Duodenal mucosa (tissue), 2 donors: ENCODE measurements around the gene DCTD.
A peak's percentile ranks its signal among the peaks of the same experiment; 100 is the strongest.

ENCODE experiments used
- H3K27ac ChIP-seq: one replicate; pipeline ENCODE4 v1.7.0; 2013; ENCODE audit warnings: low read depth, low read length
- H3K27me3 ChIP-seq, 2 donors: one replicate each; pipeline ENCODE4 v1.7.0; 2013; ENCODE audit warnings: low read length in 2 of 2, control low read depth in 1 of 2; ENCODE audit not compliant: insufficient read depth in 2 of 2, control insufficient read depth in 1 of 2
- H3K36me3 ChIP-seq, 2 donors: one replicate each; pipeline ENCODE4 v1.7.0; 2013; ENCODE audit warnings: low read length in 2 of 2, control low read depth in 1 of 2; ENCODE audit not compliant: insufficient read depth in 2 of 2, control insufficient read depth in 1 of 2
- H3K4me1 ChIP-seq, 2 donors: one replicate each; pipeline ENCODE4 v1.7.0; 2013; ENCODE audit warnings: low read length in 2 of 2, control low read depth in 1 of 2; ENCODE audit not compliant: insufficient read depth in 2 of 2, control insufficient read depth in 1 of 2
- H3K4me3 ChIP-seq, 2 donors: one replicate each; pipeline ENCODE4 v1.7.0; 2013; ENCODE audit warnings: low read length in 2 of 2, low read depth in 1 of 2
- H3K9ac ChIP-seq, 2 donors: one replicate each; pipeline ENCODE4 v1.7.0; 2013; ENCODE audit warnings: low read length in 2 of 2, low read depth in 1 of 2
- H3K9me3 ChIP-seq, 2 donors: one replicate each; pipeline ENCODE4 v1.7.0; 2013; ENCODE audit warnings: low read length in 2 of 2, control low read depth in 1 of 2; ENCODE audit not compliant: control insufficient read depth in 1 of 2

DCTD gene

DNA sequence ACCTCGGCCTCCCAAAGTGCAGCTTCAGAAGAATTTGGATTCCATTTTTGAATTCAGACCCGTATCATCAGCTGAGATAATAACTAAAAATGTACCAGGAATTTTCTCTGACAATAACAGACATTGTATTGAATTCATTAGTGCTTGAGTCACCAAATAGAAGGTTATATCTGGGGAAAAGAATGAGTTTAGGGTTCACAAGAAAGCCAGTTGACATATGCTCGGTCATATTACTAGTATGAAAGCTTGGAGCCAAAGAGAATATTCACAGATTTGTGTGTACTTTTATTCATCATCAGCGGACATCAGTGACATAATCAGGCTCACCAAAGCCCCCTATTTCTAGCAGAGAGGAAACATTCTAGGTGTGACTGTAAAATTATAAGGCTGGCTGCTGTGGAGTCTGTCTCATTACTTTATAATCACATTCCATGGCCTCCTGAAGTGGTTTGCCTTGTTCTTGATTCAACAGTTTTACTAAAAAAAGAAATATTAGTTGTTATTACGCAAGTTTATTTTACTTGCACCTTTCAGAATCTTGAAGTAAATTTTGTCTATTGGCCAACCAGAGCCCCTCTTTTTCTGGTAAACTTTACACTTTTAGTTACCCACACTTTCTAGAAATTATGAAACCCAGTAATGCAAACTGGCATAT is 14.6 kb upstream of the DCTD start:
- H3K36me3 ChIP-seq, result no peaks in the 10 kb centered on the region
- H3K9ac ChIP-seq, result no peak overlapping the region
- no peak overlapping the region for H3K27ac ChIP-seq
- H3K27me3 ChIP-seq, result no peaks in the 10 kb centered on the region
- H3K4me1 ChIP-seq, result no peaks in the 10 kb centered on the region
- no peaks in the 10 kb centered on the region for H3K9me3 ChIP-seq
- H3K4me3 ChIP-seq, result no peak overlapping the region

DNA sequence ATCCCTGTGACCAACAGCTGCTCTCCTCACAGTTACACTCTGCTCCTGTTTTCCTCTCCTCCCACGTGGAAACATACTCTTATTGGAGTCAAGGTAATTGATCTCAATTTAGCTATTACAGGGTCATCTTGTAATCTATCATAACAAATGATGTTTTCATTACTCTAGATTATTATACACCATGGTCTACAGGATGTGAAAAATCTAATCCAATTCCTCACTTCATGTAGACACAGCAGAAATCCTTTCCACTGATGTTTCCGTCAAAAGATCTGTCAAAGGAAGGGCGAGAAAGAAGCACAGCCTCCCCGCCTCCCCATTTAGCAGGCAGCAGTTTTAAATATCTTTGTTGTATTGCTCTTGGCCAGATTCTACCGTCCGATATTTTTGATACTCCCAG is 13.7 kb upstream of the DCTD start:
- H3K27me3 ChIP-seq, result no peaks in the 10 kb centered on the region
- H3K27ac ChIP-seq, result no peak overlapping the region

DNA sequence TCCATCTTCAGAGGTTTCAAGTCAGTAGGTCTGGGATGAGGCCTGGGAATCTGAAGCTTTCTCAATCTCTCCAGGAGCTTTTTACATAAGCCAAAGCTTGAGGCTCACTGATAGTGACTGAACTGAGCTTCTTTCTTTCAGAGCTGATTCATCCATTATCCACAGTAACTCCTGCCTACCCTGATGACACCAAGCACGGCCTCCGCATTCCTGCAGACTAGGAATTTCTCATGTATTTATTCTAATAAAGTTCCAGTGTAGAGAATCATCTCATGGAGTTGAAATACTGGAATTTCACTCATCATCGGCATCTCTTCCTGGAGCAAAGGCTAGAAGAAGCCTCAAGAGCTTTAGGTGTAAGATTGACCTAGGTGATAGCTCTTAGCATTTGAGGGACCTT is 12.1 kb upstream of the DCTD start:
- Histone ChIP-seq H3K9me3 (no peaks in the 10 kb centered on the region), H3K9ac (no peak overlapping the region), H3K4me1 (no peaks in the 10 kb centered on the region), H3K27me3 (no peaks in the 10 kb centered on the region), H3K4me3 (no peak overlapping the region), H3K36me3 (no peaks in the 10 kb centered on the region), H3K27ac (no peak overlapping the region)

More for the DNA sequence above, 13.7 kb upstream of the DCTD start:
- no peak overlapping the region for H3K4me3 ChIP-seq
- no peaks in the 10 kb centered on the region for H3K36me3 ChIP-seq
- H3K4me1 ChIP-seq, result no peaks in the 10 kb centered on the region
- no peak overlapping the region for H3K9ac ChIP-seq
- H3K9me3 ChIP-seq, result no peaks in the 10 kb centered on the region

DNA sequence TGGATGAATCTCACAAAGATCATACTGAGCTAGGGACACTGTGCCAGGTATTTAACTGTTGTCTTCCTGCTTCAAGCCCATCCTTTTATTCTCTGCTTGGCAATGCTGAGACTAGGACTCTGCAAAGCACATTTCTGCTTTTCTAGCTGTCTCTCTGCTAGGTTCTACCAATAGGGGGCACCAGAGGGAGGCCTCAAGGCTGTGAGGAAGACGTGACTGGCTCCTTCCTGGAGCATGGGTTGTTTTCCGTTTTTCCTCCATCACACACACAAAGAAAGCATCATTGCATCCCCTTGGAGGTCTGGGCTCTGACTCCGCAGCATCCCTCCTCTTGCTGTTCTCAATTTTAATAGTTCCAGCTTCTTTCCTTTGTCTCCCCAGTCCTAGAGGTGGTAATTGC is 10.9 kb upstream of the DCTD start:
- Histone ChIP-seq H3K4me1 (peaks cover 4 to 5% of the 10 kb centered on the region in 2 donors), H3K9me3 (no peaks in the 10 kb centered on the region), H3K27me3 (no peaks in the 10 kb centered on the region), H3K27ac (no peak overlapping the region), H3K4me3 (no peak overlapping the region), H3K9ac (no peak overlapping the region), H3K36me3 (no peaks in the 10 kb centered on the region)

DNA sequence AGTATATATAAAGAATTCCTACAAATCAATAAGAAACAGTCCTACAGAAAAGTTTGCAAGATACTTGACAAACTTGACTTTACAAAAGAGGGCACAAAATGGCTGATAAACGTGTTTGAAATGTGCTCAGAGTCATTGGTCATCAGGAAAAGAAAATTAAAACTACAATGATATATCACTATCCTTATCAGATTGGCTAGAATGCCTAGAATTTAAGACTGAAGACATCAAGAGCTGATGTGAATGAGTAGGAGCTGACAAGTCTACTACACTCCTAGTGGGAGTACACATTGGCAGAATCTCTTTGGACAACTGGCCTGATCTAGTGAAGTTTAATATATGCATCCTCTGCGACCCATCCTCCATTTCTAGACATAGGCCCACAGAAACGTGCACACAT is 10.3 kb upstream of the DCTD start:
- Histone ChIP-seq H3K27ac (no peak overlapping the region), H3K9ac (no peak overlapping the region), H3K36me3 (no peaks in the 10 kb centered on the region), H3K27me3 (no peaks in the 10 kb centered on the region), H3K4me1 (peaks cover 8 to 11% of the 10 kb centered on the region in 2 donors), H3K4me3 (no peak overlapping the region), H3K9me3 (no peaks in the 10 kb centered on the region)

DNA sequence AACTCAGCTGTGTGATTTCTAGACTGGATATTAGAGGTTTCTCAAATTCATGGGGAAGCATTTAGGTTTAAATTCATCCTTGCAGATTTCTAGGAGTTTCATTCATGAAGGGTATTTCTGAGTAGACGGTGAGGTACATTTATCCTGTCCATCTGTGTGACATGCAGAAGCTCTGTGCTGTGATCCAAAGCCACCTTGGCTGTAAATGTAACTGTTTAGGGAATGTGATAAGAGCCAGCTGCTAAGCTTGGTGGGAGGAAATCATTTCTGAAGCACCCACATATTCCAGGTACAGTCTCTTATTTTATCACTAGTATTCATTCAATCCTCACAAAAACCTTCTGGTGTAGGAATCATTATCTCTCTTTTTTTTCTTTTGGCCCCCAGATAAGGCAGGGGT is 8.7 kb upstream of the DCTD start:
- H3K4me1 ChIP-seq, result peaks cover 15 to 19% of the 10 kb centered on the region in 2 donors
- no peak overlapping the region for H3K4me3 ChIP-seq

DNA sequence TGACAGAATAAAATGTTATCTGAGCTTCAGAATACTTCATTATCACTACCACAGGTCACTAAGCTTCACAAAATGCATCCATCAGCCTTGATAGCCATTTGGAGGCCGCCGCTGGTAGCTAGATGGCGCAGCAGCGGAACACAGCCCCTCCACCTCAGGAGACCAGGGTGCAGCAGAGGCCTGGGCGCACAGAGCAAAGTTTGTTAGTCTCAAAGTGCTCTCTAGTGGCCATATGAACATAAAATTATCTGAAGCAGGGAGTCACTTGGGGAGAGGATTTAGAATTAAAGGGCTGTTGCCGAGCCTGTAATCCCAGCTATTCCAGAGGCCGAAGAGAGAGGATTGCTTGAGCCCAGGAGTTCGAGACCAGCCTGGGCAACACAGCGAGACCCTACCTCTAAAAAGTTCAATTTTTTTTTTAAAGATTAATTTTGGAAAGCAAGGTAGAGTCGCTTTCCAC is 8.1 kb upstream of the DCTD start:
- Histone ChIP-seq H3K27ac (no peak overlapping the region), H3K4me3 (no peak overlapping the region), H3K36me3 (no peaks in the 10 kb centered on the region), H3K27me3 (no peaks in the 10 kb centered on the region), H3K9me3 (no peaks in the 10 kb centered on the region), H3K4me1 (peaks cover 15 to 19% of the 10 kb centered on the region in 2 donors), H3K9ac (no peak overlapping the region)

More for the DNA sequence above, 8.7 kb upstream of the DCTD start:
- H3K27ac ChIP-seq, result no peak overlapping the region
- H3K9ac ChIP-seq, result no peak overlapping the region
- no peaks in the 10 kb centered on the region for H3K9me3 ChIP-seq
- no peaks in the 10 kb centered on the region for H3K27me3 ChIP-seq
- no peaks in the 10 kb centered on the region for H3K36me3 ChIP-seq

DNA sequence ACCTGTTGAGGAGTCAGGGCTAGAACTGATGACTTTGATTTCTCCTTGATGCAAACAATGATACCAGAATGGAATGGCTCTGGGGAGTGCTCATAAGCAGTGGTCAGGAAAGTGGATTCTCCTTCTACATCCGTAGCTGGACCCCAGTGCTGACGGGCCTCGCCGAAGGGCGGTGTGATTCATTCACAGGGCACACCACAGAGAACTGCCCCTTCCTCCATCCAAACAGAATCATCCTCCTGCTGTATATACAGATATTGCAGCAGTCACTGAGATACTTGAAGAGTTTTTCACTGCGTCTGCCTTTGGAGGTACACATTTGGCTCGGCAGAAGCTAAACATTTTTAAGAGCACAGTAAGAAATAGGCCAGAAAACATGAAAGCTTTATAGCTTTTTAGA is 7.3 kb upstream of the DCTD start:
- peaks cover 15 to 19% of the 10 kb centered on the region in 2 donors for H3K4me1 ChIP-seq
- no peak overlapping the region for H3K4me3 ChIP-seq
- no peaks in the 10 kb centered on the region for H3K9me3 ChIP-seq
- no peaks in the 10 kb centered on the region for H3K27me3 ChIP-seq
- H3K27ac ChIP-seq, result no peak overlapping the region
- no peaks in the 10 kb centered on the region for H3K36me3 ChIP-seq
- no peak overlapping the region for H3K9ac ChIP-seq

DNA sequence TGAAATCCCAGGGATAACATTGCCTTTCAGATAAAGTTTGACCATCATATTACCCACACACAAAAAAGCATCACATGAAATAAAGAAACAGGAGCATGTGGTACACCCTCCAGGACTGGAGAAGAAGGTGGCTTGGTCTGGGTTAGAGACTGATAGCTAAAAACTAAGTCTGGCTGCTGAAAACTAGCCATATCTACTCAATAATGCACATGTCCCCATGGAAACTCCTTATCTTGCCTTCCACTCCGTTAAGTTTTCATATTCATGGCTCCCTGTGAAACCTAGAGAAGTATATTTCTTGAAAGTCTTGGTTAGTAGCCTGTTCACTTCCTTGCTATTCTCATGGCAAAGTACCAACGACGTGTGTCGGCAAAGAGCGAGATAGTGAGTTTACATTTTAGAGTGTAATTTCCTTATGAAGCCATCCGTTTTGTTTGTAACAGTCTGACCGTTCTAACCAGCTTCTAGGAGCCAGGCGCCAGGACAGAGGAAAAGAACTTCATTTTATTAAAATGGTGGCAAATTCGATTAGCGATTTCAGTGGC is 6.7 kb upstream of the DCTD start:
- H3K4me3 ChIP-seq, result no peak overlapping the region
- no peaks in the 10 kb centered on the region for H3K9me3 ChIP-seq
- H3K36me3 ChIP-seq, result no peaks in the 10 kb centered on the region
- H3K27me3 ChIP-seq, result no peaks in the 10 kb centered on the region
- peaks cover 19 to 25% of the 10 kb centered on the region in 2 donors for H3K4me1 ChIP-seq
- no peak overlapping the region for H3K9ac ChIP-seq
- no peak overlapping the region for H3K27ac ChIP-seq

DNA sequence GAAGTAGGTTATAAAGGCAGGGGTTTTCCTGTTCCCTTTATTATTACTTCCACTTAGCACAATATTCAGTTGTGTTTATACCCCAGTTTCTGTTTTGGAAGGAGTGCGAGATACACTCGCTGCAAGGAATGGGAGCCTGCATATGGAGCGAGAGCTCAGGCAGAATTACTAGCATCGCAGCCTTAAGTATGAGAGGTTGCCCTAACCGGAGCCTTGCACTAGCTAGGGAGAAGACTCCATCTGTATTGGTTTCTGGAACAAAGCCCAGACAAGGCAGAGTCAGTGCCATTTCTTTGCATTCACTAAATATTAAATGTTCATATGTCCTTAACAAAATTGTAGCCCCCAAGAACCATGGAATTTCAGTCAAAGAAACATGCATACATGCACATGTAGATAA is 6.2 kb upstream of the DCTD start:
- Histone ChIP-seq H3K4me3 (peak overlapping the region in 1 of 2 donors; percentile 32), H3K9ac (no peak overlapping the region), H3K36me3 (no peaks in the 10 kb centered on the region), H3K9me3 (no peaks in the 10 kb centered on the region), H3K4me1 (peaks cover 24 to 30% of the 10 kb centered on the region in 2 donors), H3K27me3 (no peaks in the 10 kb centered on the region), H3K27ac (no peak overlapping the region)
